DOHH2 (cell line): ENCODE measurements around the gene PPP1CC.

Experiments
- H3F3A ChIP-seq: fragments of 200-600 bp; sonication (generic), shearing (Covaris generic); 2 replicates; pipeline ENCODE4 v1.6.0; 2016; ENCODE audit warnings: antibody characterized with exemption, mild to moderate bottlenecking; ENCODE audit not compliant: control insufficient read depth, insufficient read depth
- H3K27ac ChIP-seq: fragments of 200-600 bp; sonication (generic); 2 replicates; pipeline ENCODE4 v1.5.1; 2014; ENCODE audit warnings: low read depth, mild to moderate bottlenecking, low read length, moderate library complexity
- H3K27me3 ChIP-seq: fragments of 200-600 bp; sonication (generic); 2 replicates; pipeline ENCODE4 v1.6.1; 2014; ENCODE audit warnings: mild to moderate bottlenecking, low read length, mixed read lengths; ENCODE audit not compliant: control insufficient read depth
- H3K36me3 ChIP-seq: fragments of 200-600 bp; sonication (generic); 2 replicates; pipeline ENCODE4 v1.6.1; 2014; ENCODE audit warnings: mild to moderate bottlenecking, low read length, moderate library complexity, mixed read lengths; ENCODE audit not compliant: control insufficient read depth
- H3K4me1 ChIP-seq: fragments of 200-600 bp; sonication (generic); 2 replicates; pipeline ENCODE4 v1.6.1; 2014; ENCODE audit warnings: mild to moderate bottlenecking, low read length, mixed read lengths; ENCODE audit not compliant: control insufficient read depth
- H3K4me2 ChIP-seq: fragments of 200-600 bp; sonication (generic); 2 replicates; pipeline ENCODE4 v1.6.0; 2014; ENCODE audit warnings: mild to moderate bottlenecking, low read length, moderate library complexity
- H3K4me3 ChIP-seq: fragments of 200-600 bp; sonication (generic); 2 replicates; pipeline ENCODE4 v1.5.1; 2014; ENCODE audit warnings: mild to moderate bottlenecking, low read length, mixed read lengths
- H3K79me2 ChIP-seq: fragments of 200-600 bp; sonication (generic); 2 replicates; pipeline ENCODE4 v1.6.1; 2014; ENCODE audit warnings: mild to moderate bottlenecking, low read length, mixed read lengths; ENCODE audit not compliant: control insufficient read depth
- H3K9me2 ChIP-seq: fragments of 200-600 bp; sonication (generic); replicated peaks from 2 replicates; pipeline ENCODE4 v1.6.1; 2014; ENCODE audit warnings: mild to moderate bottlenecking, low read length, mixed read lengths; ENCODE audit not compliant: control insufficient read depth
- H3K9me3 ChIP-seq: fragments of 200-600 bp; sonication (generic); 2 replicates; pipeline ENCODE4 v1.6.1; 2014; ENCODE audit warnings: antibody characterized with exemption, low read length, mixed read lengths; ENCODE audit not compliant: control insufficient read depth, insufficient read depth
- H4K20me1 ChIP-seq: fragments of 200-600 bp; sonication (generic); 2 replicates; pipeline ENCODE4 v1.6.0; 2014; ENCODE audit warnings: low read depth, mild to moderate bottlenecking, antibody characterized with exemption, low read length, moderate library complexity; ENCODE audit not compliant: control insufficient read depth, insufficient read depth
- CTCF ChIP-seq: fragments of 200-600 bp; sonication (generic); IDR thresholded peaks from one replicate; pipeline ENCODE4 v1.5.1; 2014; ENCODE audit warnings: antibody characterized with exemption, mild to moderate bottlenecking, low read depth, low read length; ENCODE audit not compliant: poor library complexity, severe bottlenecking
- EZH2phosphoT487 ChIP-seq: fragments of 200-600 bp; sonication (generic); IDR thresholded peaks from 2 replicates; pipeline ENCODE4 v1.6.1; 2017; ENCODE audit warnings: borderline replicate concordance, mild to moderate bottlenecking, antibody characterized with exemption, low read length, moderate library complexity, mixed read lengths

Gene PPP1CC

GRCh38 chr12:110756611-110757010 is 13.9 kb upstream of the PPP1CC start:
- TF ChIP-seq CTCF: no peak
- no peak for TF ChIP-seq EZH2phosphoT487
- no peaks in the 10 kb centered on the region for H3F3A ChIP-seq
- no peak overlapping the region for H3K4me2 ChIP-seq
- no peaks in the 10 kb centered on the region for H3K4me1 ChIP-seq
- no peak overlapping the region for H3K27ac ChIP-seq
- H3K9me2 ChIP-seq: no peaks in the 10 kb centered on the region
- H3K27me3 ChIP-seq: no peaks in the 10 kb centered on the region
- H3K9me3 ChIP-seq: no peaks in the 10 kb centered on the region
- H3K36me3 ChIP-seq: no peaks in the 10 kb centered on the region
- H4K20me1 ChIP-seq: no peaks in the 10 kb centered on the region
- no peaks in the 10 kb centered on the region for H3K79me2 ChIP-seq
- no peak overlapping the region for H3K4me3 ChIP-seq

- no peaks in the 10 kb centered on the region for H3K9me2 ChIP-seq
Observed at GRCh38 chr12:110754101-110754793, 11.6 kb upstream of the PPP1CC start.

GRCh38 chr12:110750784-110751461 is 8.2 kb upstream of the PPP1CC start:
- H3K4me1 ChIP-seq: no peaks in the 10 kb centered on the region
- H4K20me1 ChIP-seq: no peaks in the 10 kb centered on the region
- H3K9me3 ChIP-seq: no peaks in the 10 kb centered on the region
- H3K36me3 ChIP-seq: no peaks in the 10 kb centered on the region
- H3K79me2 ChIP-seq: no peaks in the 10 kb centered on the region
- H3K4me2 ChIP-seq: no peak overlapping the region
- no peaks in the 10 kb centered on the region for H3K9me2 ChIP-seq
- H3K27me3 ChIP-seq: no peaks in the 10 kb centered on the region
- H3K4me3 ChIP-seq: no peak overlapping the region
- TF ChIP-seq EZH2phosphoT487: no peak
- TF ChIP-seq CTCF: no peak
- no peak overlapping the region for H3K27ac ChIP-seq
- no peaks in the 10 kb centered on the region for H3F3A ChIP-seq

More at GRCh38 chr12:110754101-110754793, 11.6 kb upstream of the PPP1CC start:
- no peaks in the 10 kb centered on the region for H3K9me3 ChIP-seq
- TF ChIP-seq EZH2phosphoT487 (no peak), CTCF (no peak)
- H3K27me3 ChIP-seq: no peaks in the 10 kb centered on the region
- H3K4me3 ChIP-seq: no peak overlapping the region
- no peaks in the 10 kb centered on the region for H3K79me2 ChIP-seq
- no peaks in the 10 kb centered on the region for H3K4me1 ChIP-seq
- no peaks in the 10 kb centered on the region for H3F3A ChIP-seq
- no peak overlapping the region for H3K27ac ChIP-seq
- H3K36me3 ChIP-seq: no peaks in the 10 kb centered on the region
- H4K20me1 ChIP-seq: no peaks in the 10 kb centered on the region
- H3K4me2 ChIP-seq: no peak overlapping the region
